HL-60/S4 treated with phorbol 12-myristate 13-acetate at 8.2 ng/mL for 4 days and 3 days (cell line): ENCODE data around the gene POR.
"Not testable (repeated sequence)": the region's sequence is repeated elsewhere in the genome, so short reads cannot be mapped to it uniquely, and the experiment has no call there.

Source experiments
- in situ Hi-C: fragments of 300-500 bp; cut with MboI; formaldehyde crosslinking; loops from 2 replicates; pipeline ENCODE4 v1.15.0; 2022; ENCODE audit warnings: low sequenced_read_pairs

Gene POR

DNA sequence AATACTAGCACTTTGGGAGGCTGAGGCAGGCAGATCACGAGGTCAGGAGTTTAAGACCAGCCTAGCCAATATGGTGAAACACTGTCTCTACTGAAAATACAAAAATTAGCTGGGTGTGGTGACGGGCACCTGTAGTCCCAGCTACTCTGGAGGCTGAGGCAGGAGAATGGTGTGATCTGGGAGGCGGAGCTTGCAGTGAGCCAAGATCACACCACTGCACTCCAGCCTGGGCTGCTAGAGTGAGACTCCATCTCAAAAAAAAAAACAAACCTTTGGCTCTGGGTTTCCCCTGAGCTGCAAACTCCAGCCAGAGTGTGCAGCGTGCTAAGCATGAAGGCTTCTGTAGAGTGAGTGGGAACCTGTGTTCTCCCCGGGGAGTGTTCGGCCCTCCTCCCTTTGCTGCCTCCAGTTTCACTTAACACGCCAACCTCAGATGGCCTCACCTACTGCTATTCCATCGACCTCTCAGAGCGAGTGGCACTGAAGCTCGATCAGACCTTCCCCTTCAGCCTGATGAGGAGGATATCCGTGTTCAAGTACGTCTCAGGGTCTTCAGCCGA lies 31.6 kb upstream of the POR start:
- in situ Hi-C loops: loop anchor here (25.0 kb wide), 1 partner anchor 129 kb away; no protein-coding TSS in a partner anchor

DNA sequence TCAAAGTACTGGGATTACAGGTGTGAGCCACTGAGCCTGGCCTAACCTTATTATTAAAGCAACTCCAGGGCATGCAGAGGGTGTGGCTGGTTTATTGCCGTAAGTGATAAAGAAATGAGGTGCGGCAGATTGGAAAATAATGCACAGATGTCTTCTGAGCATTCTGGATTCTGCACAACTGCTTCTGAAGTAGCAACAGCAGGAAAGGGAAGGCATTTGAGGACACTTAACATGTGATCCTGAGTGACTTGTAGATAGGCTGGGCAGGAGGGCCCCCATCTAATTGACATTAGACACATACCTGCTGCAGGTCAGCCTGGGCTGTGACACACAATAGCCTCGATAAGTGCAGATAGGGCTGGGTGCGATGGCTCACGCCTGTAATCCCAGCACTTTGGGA lies 30.5 kb upstream of the POR start:
- in situ Hi-C loops: loop anchor here (25.0 kb wide), 1 partner anchor 128 kb away; no protein-coding TSS in a partner anchor

DNA sequence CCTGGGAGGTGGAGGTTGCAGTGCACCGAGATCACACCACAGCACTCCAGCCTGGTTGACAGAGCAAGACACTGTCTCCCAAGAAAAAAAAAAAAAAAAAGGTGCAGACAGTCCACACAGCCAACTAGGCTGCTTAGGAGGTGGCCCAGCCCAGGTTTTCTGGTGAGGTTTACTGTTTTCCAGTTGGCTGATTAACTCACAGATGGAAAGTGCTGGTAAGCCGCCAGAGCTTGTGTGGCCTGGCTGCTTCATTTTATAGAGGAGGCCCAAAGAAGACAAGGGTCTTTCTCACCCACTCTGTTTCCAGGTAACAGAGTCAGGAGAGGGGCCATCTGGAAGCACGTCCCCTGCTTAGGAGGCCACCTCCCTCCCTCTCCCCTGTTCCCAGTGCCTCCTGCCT lies 29.9 kb upstream of the POR start:
- in situ Hi-C loops: loop anchor here (25.0 kb wide), 1 partner anchor 127 kb away; no protein-coding TSS in a partner anchor

DNA sequence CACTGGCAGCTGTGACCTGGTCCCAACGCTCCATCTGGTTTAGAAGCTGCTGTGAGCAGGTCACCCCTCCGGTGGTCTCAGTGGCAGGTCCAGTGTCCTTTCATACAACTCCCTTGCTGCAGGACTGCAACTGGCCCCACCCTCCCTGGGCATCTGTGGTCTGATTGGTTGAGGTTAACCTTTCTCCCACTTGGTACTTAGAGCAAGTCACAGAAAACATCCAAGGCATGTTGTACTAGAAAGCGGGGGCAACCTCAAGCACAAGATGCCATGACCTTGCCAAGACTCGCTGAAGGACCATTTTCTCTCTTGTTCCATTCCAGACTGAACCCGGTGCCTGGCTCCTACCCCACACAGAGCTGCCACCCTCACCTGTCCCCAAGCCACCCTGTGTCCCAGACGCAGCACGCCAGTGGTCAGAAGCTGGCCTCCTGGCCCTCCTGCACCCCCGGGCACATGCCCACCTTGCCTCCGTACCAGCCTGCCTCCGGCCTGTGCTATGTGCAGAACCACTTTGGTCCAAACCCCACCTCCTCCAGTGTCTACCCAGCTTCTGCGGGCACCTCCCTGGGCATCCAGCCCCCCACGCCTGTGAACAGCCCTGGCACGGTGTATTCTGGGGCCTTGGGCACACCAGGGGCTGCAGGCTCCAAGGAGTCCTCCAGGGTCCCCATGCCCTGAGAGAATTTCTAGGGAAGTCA lies 27.1 kb upstream of the POR start:
- in situ Hi-C loops: loop anchor here (25.0 kb wide), 1 partner anchor 124 kb away; no protein-coding TSS in a partner anchor

DNA sequence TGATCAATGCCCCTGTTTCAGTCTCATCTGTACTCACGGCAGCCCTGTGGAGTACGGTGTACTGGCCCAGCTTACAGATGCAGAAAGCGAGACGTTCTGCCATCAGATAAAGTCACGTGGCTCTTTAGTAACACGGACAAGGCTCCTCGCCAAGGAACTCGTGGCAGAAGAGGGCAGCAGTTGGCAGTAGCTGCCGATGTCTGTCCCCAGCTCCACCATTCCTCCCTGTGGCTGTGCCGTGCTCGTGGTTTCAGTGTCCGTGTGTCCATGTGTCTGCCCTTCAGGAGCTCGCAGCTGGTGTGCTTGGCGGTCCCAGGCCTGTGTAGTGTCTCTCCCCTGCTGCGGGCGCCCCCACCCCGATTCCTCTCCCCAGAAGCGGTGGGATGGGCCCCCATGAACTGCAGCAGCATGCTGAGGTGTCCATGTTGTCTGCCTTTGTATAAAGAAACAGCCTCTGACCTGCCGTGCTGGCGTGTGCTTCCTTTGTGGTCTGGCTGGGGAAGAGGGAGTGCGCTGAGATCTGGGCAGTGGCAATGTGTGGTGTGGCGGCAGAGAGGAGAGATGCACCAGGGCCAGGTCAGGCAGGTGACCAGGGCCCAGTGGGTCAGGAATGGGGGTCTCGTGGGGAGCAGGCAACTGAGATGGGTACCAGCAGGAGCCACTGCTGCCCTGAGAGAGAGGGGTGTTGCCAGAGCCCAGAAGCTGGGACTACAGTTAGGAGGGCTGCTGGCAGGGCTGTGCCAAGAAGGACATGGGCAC lies 26.3 kb upstream of the POR start:
- in situ Hi-C loops: loop anchor here (25.0 kb wide), 1 partner anchor 124 kb away; no protein-coding TSS in a partner anchor

DNA sequence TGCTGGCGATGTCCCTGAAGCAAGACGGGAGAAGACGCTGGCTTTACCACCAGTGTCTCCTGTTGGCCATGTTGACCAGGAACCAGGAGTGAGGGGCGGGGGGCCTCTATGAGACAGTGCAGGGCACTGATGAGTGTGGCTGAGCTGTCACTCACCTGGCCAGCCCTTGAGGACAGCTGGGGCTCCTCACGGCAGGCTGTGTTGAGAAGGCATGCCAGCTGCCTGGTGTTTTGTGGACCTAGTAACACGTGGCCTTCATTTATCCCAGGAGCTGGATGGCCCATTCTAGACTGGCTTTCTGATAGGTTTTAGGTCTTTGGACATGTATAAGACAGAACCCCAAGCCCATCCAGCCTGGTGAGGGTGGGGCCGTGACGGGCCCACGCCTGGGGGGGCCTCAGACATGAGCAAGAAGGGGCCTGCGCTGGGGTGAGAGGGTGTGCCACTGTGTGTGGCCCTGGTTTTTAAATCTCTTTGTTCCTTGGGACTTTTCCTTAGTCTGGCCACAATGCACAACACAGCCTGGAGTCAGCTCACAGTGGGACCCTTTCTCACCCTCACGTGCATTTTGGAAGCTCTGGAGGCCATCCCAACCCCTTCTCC lies 25.6 kb upstream of the POR start:
- in situ Hi-C loops: loop anchor here (25.0 kb wide), 1 partner anchor 123 kb away; no protein-coding TSS in a partner anchor

DNA sequence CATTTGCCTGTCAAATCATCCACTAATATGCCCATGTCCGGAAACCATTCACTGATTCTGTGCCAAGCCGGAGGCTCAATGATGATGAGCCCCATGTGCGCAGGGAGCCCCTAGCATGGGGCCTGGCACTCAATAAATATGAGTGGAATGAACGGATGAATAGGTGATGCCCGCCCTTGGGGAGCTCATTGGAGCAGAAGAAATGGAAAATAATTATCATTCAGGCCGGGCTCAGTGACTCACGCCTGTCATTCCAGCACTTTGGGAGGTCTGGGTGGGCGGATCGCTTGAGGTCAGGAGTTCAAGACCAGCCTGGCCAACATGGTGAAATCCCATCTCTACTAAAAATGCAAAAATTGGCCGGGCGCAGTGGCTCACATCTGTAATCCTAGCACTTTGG lies 25.1 kb upstream of the POR start:
- in situ Hi-C loops: loop anchor here (25.0 kb wide), 1 partner anchor 122 kb away; no protein-coding TSS in a partner anchor

DNA sequence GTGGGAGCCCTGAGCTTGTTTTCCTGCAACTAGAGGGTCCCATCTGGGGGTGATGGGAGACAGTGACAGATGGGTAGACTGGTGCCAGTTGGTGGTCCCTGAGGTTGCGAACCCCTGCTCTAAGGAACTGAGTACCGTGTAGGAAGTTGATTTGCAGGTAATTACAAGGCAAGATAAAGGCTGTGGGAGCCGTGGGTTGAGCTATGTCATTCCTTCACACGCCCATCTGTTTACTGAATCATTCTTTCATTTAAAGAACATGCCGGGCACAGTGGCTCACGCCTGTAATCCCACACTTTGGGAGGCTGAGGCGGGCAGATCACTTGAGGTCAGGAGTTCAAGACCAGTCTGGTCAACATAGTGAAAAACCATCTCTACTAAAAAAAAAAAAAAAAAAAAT lies 23.7 kb upstream of the POR start:
- in situ Hi-C loops: loop anchor here (25.0 kb wide), 1 partner anchor 121 kb away; no protein-coding TSS in a partner anchor

DNA sequence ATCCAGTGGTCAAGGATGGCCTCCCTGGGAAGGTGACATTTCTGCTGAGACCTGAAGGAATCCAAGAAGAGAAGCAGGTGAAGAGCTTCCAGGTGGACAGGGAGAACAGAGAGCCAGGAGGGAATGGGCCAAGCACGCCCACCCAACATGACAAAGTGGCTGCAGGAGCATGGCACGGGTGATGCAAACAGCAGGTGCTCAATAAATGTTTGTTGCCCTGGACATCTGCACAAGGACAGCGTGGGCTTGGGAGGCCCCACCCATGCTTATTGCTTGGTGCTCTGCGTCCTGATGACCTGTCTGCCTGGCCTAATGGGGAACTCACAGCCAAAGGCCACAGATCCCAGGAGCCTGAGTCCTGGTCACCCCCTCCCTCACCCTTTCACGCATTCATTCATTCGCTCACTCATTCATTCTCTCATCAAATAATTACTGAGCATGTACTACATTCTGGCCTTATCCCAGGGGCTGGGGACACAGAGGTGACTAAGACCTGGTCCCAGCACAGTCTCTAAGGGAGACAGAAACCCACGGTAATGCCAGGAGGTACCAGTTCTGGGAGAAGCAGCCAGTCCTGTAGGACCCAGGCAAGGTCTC lies 23.0 kb upstream of the POR start:
- in situ Hi-C loops: loop anchor here (25.0 kb wide), 1 partner anchor 120 kb away; no protein-coding TSS in a partner anchor

DNA sequence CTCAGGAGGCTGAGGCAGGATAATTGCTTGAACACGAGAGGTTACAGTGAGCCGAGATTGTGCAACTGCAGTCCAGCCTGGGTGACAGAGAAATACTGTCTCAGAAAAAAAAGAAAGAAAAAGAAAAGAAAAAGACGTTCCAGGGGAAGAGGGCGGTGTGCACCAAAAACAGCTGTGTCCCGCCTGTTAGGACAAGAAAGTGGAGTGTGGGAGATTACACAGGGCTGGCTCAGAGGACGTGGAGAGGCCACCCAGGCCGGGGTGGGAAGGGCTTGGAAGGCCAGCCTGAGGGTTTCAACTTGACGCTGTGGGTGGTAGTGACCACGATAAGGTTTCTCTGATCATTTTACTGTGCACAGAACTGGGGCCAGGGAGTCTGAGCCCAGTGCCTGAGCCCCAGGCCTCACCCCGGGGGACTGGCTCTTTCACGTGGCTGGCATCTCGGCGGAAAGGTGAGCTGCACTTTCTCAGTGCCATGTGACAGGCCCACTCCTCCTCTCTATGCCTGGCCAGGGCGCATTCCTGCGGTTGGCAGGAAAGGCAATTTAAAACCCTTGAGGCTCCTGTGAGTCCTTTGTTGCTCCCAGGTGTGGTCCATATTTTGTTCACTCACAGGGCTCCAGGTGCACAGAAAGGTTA lies 22.2 kb upstream of the POR start:
- in situ Hi-C loops: loop anchor here (25.0 kb wide), 1 partner anchor 120 kb away; no protein-coding TSS in a partner anchor

DNA sequence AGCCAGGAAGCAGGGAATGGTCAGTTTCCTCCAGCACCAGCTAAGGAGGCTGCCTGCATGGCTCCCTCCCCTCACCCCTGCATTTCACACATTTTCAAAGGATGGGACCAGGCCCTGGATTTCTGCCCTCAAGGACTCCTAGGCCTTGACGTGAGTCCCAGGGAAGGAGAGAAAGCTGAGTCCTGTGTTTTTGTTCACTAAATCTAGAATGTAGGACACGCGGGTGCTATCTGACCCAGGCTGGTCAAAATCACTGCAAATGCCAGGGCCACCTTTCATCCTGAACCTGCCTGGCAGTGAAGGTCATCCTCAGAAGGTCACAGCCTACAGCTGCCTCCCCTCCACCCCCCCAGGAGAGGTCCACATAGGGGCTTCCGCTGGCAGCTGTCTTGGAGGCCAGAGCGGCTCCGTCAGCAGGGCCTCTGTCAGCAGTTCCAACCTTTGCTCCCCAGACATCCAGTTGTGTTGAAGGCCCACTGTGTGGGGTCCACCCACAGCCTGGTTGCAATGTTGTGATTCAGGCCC lies 18.1 kb upstream of the POR start:
- in situ Hi-C loops: loop anchor here (25.0 kb wide), 1 partner anchor 115 kb away; no protein-coding TSS in a partner anchor

DNA sequence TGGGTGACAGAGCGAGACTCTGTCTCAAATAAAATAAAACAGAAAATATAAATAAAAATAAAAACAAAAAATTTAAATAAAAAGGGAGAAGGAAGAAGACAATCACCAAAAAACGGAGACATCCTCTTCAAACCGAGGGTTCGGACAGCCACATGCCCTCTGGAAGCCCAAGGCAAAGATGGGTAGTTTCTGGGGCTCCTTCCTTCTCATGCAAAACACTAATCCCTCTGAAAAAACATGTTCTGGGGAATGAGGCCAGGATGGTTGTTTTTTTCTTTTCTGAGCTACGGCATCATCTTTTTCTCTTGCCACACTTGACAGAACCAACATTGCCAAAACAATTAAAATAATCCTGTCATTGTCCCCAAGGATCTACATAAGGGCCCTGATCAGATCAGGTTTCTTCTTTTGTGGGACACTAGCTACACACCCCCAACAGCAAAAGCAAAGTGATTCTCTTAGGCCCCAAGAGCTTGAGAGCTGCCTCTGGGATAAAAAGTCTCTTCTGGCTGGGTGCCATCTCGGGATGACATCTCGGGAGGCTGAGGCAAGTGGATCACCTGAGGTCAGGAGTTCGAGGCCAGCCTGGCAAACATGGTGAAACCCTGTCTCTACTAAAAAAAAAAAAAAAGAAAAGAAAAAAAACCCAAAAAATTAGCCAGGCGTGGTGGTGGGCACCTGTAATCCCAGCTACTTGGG lies 14.2 kb upstream of the POR start:
- in situ Hi-C loops: no loop called here

DNA sequence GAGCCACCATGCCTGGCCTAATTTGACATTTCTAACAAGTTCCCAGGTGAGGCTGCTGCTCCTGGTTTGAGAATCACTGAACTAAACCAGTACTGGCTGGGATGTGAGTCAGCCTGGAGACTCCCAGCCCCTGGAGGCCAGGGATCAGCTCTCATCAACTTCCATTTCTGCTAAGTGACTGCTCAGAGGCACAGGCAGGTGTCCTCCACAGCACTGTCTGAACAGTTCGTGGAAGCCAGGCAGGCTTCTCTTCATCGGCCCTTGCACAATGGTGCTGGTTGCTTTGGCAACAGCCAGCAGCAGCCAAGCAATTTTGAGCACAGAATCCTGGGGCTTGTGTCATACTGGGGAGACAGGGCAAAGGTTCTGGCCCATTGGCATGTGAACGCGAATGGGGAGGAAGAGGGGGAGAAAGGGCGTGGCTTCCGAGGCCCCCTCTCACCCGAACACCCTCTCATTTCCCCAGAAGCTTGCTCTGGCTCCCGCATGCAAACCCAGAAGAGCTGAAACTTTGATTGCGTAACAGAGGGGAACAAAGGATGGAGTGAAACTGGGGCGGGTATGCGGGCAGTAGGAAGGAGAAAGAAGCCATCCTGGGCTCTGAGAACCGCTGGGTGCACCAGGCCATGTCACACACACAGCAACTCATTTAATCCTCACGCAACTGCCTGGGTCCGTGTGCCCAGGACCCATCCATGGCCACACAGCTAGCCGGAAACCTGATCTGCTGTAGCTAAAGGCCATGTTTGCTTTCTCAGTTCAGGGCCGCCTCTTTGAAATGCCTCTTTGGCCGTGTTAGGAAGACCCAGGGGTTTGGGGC lies 9.0 kb upstream of the POR start:
- in situ Hi-C loops: no loop called here

DNA sequence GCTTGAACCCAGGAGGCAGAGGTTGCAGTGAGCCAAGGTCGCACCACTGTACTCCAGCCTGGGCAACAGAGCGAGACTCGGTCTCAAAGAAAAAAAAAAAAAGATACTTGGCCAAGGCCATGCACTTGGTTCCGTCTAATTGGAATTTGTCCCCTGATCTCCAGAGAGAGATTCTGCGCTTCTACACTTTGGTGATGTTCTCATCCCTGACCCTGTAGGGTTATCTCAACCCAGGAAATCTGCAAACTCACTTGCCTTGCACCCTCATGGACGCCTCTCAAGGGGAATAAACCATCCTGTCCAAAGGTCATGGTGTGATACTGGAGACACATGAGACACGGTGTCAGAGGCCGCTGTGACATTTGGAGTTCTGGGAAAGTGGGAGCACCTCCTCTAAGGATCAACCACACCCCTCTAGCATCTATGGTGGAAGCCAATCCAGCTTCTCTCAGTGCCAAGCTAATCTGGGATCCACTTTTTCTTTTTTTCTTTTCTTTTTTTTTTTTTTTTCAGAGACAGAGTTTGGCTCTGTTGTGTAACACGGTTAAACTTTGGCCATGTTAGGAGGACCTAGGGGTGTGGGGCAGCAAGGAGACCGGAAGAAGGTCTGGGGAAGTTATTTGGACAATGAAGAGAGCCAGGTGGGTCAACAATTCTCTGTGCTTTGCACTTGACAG lies 7.8 kb upstream of the POR start:
- in situ Hi-C loops: no loop called here

DNA sequence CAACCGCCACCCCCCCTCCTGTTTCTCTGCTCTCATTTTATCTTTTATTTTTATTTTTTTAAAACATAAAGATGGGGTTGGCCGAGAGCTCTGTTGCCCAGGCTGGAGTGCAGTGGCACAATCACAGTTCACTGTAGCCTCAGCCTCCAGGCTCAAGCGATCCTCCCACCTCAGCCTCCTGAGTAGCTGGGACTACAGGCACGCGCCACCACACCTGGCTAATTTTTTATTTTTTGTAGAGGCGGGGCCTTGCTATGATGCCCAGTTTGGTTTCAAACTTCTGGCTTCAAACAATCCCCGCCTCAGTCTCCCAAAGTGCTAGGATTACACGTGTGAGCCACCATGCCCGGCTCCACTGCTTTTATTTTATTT lies 7.3 kb upstream of the POR start:
- in situ Hi-C loops: not testable (repeated sequence)

DNA sequence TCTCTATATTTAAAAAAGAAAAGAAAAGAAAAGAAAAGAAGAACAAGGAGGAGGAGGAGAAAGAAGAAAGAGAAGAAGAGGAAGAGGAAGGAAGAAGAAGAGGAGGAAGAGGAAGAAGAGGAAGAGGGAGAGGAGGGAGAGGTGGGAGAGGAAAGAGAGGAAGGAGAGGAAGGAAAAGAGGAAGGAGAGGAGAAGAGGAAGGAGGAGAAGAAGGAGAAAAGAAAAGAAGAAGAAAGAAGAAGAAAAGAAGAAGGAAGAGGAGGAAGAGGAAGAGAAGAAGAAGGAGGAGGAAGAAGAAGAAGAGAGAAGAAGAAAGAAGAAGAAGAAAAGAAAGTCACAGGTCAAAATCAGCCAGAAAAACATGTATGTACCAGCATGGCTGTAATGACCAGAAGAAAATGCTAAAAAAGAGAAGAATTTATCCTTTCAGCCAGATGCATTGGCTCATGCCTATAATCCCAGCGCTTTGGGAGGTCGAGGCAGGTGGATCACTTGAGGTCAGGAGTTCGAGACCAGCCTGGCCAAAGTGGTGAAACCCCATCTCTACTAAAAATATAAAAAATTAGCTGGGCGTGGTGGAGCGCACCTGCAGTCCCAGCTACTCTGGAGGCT lies 5.3 kb upstream of the POR start:
- in situ Hi-C loops: no loop called here

DNA sequence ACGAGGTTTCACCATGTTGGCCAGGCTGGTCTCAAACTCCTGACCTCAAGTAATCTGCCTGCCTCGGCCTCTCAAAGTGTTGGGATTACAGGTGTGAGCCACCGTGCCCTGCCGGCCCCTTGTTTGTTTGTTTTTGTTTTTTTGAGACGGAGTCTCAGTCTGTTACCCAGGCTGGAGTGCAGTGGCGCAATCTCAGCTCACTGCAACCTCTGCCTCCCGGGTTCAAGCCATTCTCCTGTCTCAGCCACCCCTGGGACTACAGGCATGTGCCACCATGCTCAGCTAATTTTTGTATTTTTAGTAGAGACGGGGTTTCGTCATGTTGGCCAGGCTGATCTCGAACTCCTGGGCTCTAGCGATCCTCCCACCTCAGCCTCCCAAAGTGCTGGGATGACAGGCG lies 3.8 kb upstream of the POR start:
- in situ Hi-C loops: not testable (repeated sequence)

DNA sequence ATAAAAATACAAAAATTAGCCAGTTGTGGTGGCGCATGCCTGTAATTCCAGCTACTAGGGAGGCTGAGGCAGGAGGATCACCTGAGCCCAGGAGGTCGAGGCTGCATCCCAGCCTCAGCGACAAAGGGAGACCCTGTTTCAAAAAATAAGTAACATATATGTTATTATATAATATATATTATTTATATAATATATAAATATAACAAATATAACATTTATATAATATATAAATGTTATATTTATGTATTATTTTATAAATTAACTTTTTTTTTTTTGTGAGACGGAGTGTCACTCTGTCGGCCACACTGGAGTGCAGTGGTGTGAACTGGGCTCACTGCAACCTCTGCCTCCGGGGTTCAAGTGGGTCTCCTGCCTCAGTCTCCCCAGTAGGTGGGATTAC lies 1.5 kb upstream of the POR start:
- in situ Hi-C loops: no loop called here
